ENCODE measurements around the gene KDM2A.

The KDM2A gene

GRCh38 chr11:67136156-67136555, 17.1 kb downstream of the KDM2A start:
- H3K4me3 ChIP-seq (ENCODE audit: low read depth, low read length), result no peak overlapping the region
- ChIA-PET CTCF (interaction anchor here (1.1 kb wide), 1 partner anchor 10 kb away, joined by 3 read pairs; no protein-coding TSS in a partner anchor), POLR2A (no interaction called here)
- no peak for TF ChIP-seq CTCF (IDR thresholded peaks at IDR 0.05; ENCODE audit: insufficient read depth, low read length, missing control alignments)
- DNase-seq (ENCODE audit: low read depth, low spot score), result no peak

DNA sequence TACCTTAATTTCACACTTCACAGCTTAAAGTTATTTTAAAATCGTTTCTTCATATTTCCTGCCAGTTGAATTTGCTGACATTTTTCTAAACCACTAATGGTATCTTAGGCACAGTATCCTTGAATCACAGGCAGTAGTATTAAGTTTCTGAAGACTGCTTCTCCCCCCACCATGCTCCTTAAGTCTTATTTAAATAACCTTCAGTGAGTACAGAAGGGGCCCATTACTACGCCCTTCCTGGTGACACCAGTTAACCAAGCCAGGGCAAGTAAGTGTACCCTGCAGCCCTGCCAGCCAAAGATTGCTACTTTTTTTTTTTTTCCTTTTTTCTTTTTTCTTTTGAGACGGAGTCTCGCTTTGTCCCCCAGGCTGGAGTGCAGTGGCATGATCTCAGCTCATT, 19.9 kb downstream of the KDM2A start:
- ChIA-PET CTCF (interaction anchor here (1.6 to 1.7 kb wide), 2 partner anchors 9 to 11 kb away, joined by 3 to 6 read pairs; no protein-coding TSS in a partner anchor), POLR2A (no interaction called here)
- no peak for TF ChIP-seq CTCF (IDR thresholded peaks at IDR 0.05; ENCODE audit: insufficient read depth, low read length, missing control alignments)
- H3K4me3 ChIP-seq (ENCODE audit: low read depth, low read length), result no peak overlapping the region
- DNase-seq (ENCODE audit: low read depth, low spot score), result no peak

GRCh38 chr11:67146516-67147226, 27.6 kb downstream of the KDM2A start:
- POLR2A ChIA-PET, result no interaction called here
- CTCF ChIA-PET, result interaction anchor here (1.3 to 4.0 kb wide), 3 partner anchors 10 to 22 kb away, joined by 3 to 18 read pairs (median 3); no protein-coding TSS in a partner anchor
- no peak for TF ChIP-seq CTCF (IDR thresholded peaks at IDR 0.05; ENCODE audit: insufficient read depth, low read length, missing control alignments)
- no peak for DNase-seq (ENCODE audit: low read depth, low spot score)
- H3K4me3 ChIP-seq (ENCODE audit: low read depth, low read length), result no peak overlapping the region

DNA sequence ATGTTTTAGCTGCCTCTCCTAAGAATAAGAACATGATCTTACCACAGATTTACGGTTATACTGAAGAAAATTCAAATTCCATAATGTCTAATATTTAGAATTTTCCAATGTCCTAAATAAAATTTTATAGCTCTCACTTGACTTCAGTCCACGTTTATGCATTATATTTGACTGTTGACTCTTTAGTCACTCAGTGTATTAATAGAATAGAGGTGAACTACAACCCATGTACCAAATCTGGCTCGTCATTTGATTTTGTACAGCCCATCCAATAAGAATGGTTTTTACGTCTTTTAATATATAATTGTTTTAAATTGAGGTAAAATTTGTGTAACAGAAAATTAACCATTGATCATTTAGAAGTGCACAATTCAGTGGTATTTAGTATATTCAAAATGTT, 34.9 kb downstream of the KDM2A start:
- ChIA-PET POLR2A (no interaction called here), CTCF (interaction anchor here (0.7 to 3.0 kb wide), 2 partner anchors 9 to 14 kb away, joined by 3 to 13 read pairs; no protein-coding TSS in a partner anchor)
- TF ChIP-seq CTCF (IDR thresholded peaks at IDR 0.05; ENCODE audit: insufficient read depth, low read length, missing control alignments), result no peak
- no peak for DNase-seq (ENCODE audit: low read depth, low spot score)
- H3K4me3 ChIP-seq (ENCODE audit: low read depth, low read length), result no peak overlapping the region

- DNase-seq (ENCODE audit: low read depth, low spot score), result no peak
- CTCF ChIA-PET, result interaction anchor here (3.0 kb wide), 1 partner anchor 13 kb away, joined by 13 read pairs; no protein-coding TSS in a partner anchor
- H3K4me3 ChIP-seq (ENCODE audit: low read depth, low read length), result no peak overlapping the region
- POLR2A ChIA-PET, result no interaction called here
- TF ChIP-seq CTCF (IDR thresholded peaks at IDR 0.05; ENCODE audit: insufficient read depth, low read length, missing control alignments), result no peak
These were observed 35.7 kb downstream of the KDM2A start for GRCh38 chr11:67154726-67155125.

GRCh38 chr11:67157691-67158090, 38.6 kb downstream of the KDM2A start:
- POLR2A ChIA-PET, result interaction anchor here (0.6 kb wide), 1 partner anchor 128 kb away, joined by 3 read pairs; no protein-coding TSS in a partner anchor
- TF ChIP-seq CTCF (IDR thresholded peaks at IDR 0.05; ENCODE audit: insufficient read depth, low read length, missing control alignments), result no peak
- CTCF ChIA-PET, result interaction anchor here (0.9 to 2.9 kb wide), 4 partner anchors 10 to 15 kb away, joined by 3 to 10 read pairs (median 4); no protein-coding TSS in a partner anchor
- no peak overlapping the region for H3K4me3 ChIP-seq (ENCODE audit: low read depth, low read length)
- no peak for DNase-seq (ENCODE audit: low read depth, low spot score)
